ENCODE measurements around the gene EMC10.

EMC10 gene

DNA sequence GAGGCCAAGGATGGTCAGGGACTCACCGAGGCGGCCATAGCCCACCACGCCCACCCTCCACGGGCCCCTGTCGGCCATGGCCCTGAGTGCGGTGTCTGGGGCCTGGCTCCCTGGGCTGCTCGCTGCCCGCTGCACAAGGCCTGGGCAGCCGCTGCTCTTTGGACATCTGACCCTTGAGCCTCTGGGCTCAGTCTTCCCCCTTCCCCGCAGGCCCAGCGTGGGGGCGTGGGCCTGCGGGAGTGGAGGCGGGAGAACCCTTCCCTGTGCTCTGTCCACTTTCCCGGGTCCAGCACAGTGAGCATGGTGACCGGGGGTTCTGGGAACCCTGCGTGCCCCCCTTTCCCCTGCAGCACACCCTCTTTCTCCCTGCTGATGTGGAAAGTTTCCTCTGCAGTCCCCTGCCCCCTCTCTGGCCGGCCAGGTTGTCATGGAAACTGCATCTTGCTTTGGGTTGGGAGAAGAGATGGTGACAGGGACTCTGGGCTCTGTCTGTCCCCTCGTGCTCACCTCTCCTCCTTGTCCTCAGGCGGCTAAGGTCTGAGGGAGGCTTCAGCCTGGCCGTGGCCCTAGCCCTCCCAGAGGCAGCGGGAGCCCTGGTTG is 37.5 kb downstream of the EMC10 start, which contains the start of gene ASPDH:
Gene ASPDH, minus strand, starts transcription at position 168 of the 600 bp plus-strand sequence. Its CDS starts 90 bp downstream, at position 78.
- TF ChIP-seq CTCF (IDR thresholded peaks at IDR 0.05; ENCODE audit: low read depth, low read length): no peak

GRCh38 chr19:50514346-50515167 is 38.2 kb downstream of the EMC10 start:
- no peak overlapping the region for H3K4me3 ChIP-seq (ENCODE audit: low read depth, low read length)
- TF ChIP-seq CTCF (IDR thresholded peaks at IDR 0.05; ENCODE audit: low read depth, low read length): no peak

More for the DNA sequence above, 37.5 kb downstream of the EMC10 start, which contains the start of gene ASPDH:
- no peak within 1 kb of the TSS for H3K4me3 ChIP-seq (ENCODE audit: low read depth, low read length)

DNA sequence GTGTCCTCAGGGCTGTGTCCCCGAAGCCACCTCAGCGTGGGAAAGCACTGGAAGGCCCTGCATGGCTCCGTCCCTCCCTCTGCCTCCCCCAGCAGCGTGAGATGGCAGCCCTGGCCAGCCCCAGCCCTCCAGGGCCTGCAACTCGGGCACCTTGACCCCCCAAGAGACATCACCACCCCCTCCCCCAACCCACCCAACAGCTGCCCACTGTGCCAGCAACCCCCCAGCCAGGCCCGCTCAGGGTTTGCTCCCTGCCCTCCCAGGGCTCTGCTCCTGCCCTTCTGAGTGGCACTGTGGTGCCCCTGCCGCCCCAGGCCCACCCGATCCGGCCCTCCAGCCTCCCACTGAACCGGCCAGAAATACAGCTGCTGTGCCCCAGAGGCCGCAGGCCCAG is 38.9 kb downstream of the EMC10 start:
- no peak overlapping the region for H3K4me3 ChIP-seq (ENCODE audit: low read depth, low read length)
- TF ChIP-seq CTCF (IDR thresholded peaks at IDR 0.05; ENCODE audit: low read depth, low read length): no peak

GRCh38 chr19:50516456-50516855 is 40.1 kb downstream of the EMC10 start:
- no peak for TF ChIP-seq CTCF (IDR thresholded peaks at IDR 0.05; ENCODE audit: low read depth, low read length)
- no peak overlapping the region for H3K4me3 ChIP-seq (ENCODE audit: low read depth, low read length)

- H3K4me3 ChIP-seq (ENCODE audit: low read depth, low read length): no peak overlapping the region
- TF ChIP-seq CTCF (IDR thresholded peaks at IDR 0.05; ENCODE audit: low read depth, low read length): no peak
Measured at GRCh38 chr19:50516964-50517703, 40.8 kb downstream of the EMC10 start.

DNA sequence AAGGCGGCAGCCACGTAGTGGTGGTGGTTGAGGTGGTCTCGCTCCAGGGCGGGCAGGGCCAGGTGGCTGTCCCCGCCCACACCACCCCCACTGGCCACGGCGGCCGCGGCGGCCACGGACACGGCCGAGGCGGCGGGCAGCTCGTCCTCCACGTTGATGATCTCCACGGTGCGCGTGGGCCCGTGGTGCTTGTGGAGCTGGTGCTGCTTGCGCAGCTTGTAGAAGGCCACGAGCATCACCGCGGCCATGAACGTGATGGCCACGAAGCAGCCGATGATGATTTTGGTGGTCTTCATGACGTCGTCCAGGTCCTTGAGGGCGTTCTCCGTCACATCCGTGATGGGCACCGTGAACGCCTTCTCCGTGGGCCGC is 41.4 kb downstream of the EMC10 start:
- H3K4me3 ChIP-seq (ENCODE audit: low read depth, low read length): no peak overlapping the region
- TF ChIP-seq CTCF (IDR thresholded peaks at IDR 0.05; ENCODE audit: low read depth, low read length): no peak

All from WI38 (cell line).